Testis (tissue), 3 donors: Measurements from ENCODE around the gene ADNP. TPM values are rescaled to one million over a fixed set of nuclear protein-coding genes. Genes with fewer than 3 reads are reported as not detected.

ENCODE experiments used
- DNase-seq: peaks from one replicate; pipeline ENCODE4 v3.0.0-alpha.2; 2019
- H3K27ac ChIP-seq, 2 donors: fragments of 200-600 bp; sonication (generic); one replicate each; pipeline ENCODE4 v1.5.1; 2019
- H3K27me3 ChIP-seq: fragments of 200-600 bp; sonication (generic); one replicate; pipeline ENCODE4 v1.5.1; 2019
- H3K36me3 ChIP-seq: fragments of 200-600 bp; sonication (generic); one replicate; pipeline ENCODE4 v1.5.1; 2017; ENCODE audit warnings: low read depth; ENCODE audit errors: missing control alignments
- H3K4me1 ChIP-seq: fragments of 200-600 bp; sonication (generic); one replicate; pipeline ENCODE4 v1.5.1; 2019
- H3K4me3 ChIP-seq, 2 donors: fragments of 200-600 bp; sonication (generic); one replicate each; pipeline ENCODE4 v1.5.1; 2017 to 2019
- H3K9me3 ChIP-seq: fragments of 200-600 bp; sonication (generic); one replicate; pipeline ENCODE4 v1.5.1; 2017
- CTCF ChIP-seq, 3 experiments: fragments of 450-650 bp in 2 of 3; fragments of 200-600 bp in 1 of 3; sonication (generic) in 1 of 3; IDR thresholded peaks; one replicate each; pipeline ENCODE4 v1.5.1; 2016 to 2019; ENCODE audit warnings: antibody characterized with exemption in 3 of 3, mild to moderate bottlenecking in 2 of 3, moderate library complexity in 1 of 3
- POLR2A ChIP-seq: fragments of 450-650 bp; IDR thresholded peaks from one replicate; pipeline ENCODE4 v1.6.1; 2017; ENCODE audit warnings: antibody characterized with exemption, mild to moderate bottlenecking, moderate library complexity
- WGBS, 2 donors: methylation state at CpG; one replicate each; pipeline ENCODE4 v1.1.5; 2018; 5-methylcytosine and 5-hydroxymethylcytosine counted together
- intact Hi-C: fragments of 100-400 bp; cut with DNase I; formaldehyde crosslinking; loops from one replicate; pipeline ENCODE4 v1.15.1; 2023; ENCODE audit warnings: low total_unique reads
- polyA plus RNA-seq: library from polyadenylated mRNA; stranded (reverse); fragments of 350-450 nt; fragmentation: Illumina TruSeq; extraction: RNeasy Lipid Tissue Mini Kit (QIAGEN cat#74804); gene quantifications from one replicate; pipeline ENCODE4 v1.2.3, GENCODE V29; 2014; ENCODE audit warnings: low read depth, low replicate concordance; ENCODE audit not compliant: insufficient read depth
- total RNA-seq, 2 donors: library from RNA; depleted of rRNA; stranded (reverse); fragments of >200 nt; gene quantifications; one replicate each; pipeline ENCODE4 v1.2.3, GENCODE V29; 2016

The ADNP gene
- total and polyA plus RNA-seq, 3 donors from 2014 or later = 83.5 to 110 (median 101) TPM

GRCh38 chr20:50953821-50954220 is 22.6 kb upstream of the ADNP start:
- no peaks in the 10 kb centered on the region for H3K27me3 ChIP-seq
- H3K4me3 ChIP-seq = no peak overlapping the region
- DNase-seq = no peak
- intact Hi-C loops = no loop called here
- H3K36me3 ChIP-seq = no peaks in the 10 kb centered on the region
- peaks cover 14% of the 10 kb centered on the region for H3K4me1 ChIP-seq
- no peaks in the 10 kb centered on the region for H3K9me3 ChIP-seq
- TF ChIP-seq POLR2A (no peak), CTCF (IDR thresholded peaks at IDR 0.05) (no peak)
- H3K27ac ChIP-seq = no peak overlapping the region

GRCh38 chr20:50953196-50953595 is 22.0 kb upstream of the ADNP start:
- TF ChIP-seq CTCF (IDR thresholded peaks at IDR 0.05) (no peak), POLR2A (no peak)
- Histone ChIP-seq H3K27ac (no peak overlapping the region), H3K9me3 (no peaks in the 10 kb centered on the region), H3K36me3 (no peaks in the 10 kb centered on the region), H3K4me1 (peaks cover 14% of the 10 kb centered on the region), H3K4me3 (no peak overlapping the region), H3K27me3 (no peaks in the 10 kb centered on the region)
- DNase-seq = no peak
- intact Hi-C loops = no loop called here
- WGBS, 2 donors = 79 to 89% methylated on average over 2 of the region's 2 CpGs

GRCh38 chr20:50948132-50948785 is 17.0 kb upstream of the ADNP start:
- H3K27ac ChIP-seq = no peak overlapping the region
- 85% methylated on average over 4 of the region's 4 CpGs for WGBS, 2 donors

GRCh38 chr20:50943069-50943468 is 11.8 kb upstream of the ADNP start:
- intact Hi-C loops = no loop called here
- H3K27me3 ChIP-seq = no peaks in the 10 kb centered on the region
- H3K36me3 ChIP-seq = no peaks in the 10 kb centered on the region
- H3K27ac ChIP-seq = no peak overlapping the region
- no peaks in the 10 kb centered on the region for H3K9me3 ChIP-seq
- no peak overlapping the region for H3K4me3 ChIP-seq
- 93 to 95% methylated on average over 7 of the region's 7 CpGs for WGBS, 2 donors
- no peak for DNase-seq
- no peak for TF ChIP-seq CTCF (IDR thresholded peaks at IDR 0.05)
- no peak for TF ChIP-seq POLR2A
- H3K4me1 ChIP-seq = no peaks in the 10 kb centered on the region

More at GRCh38 chr20:50948132-50948785, 17.0 kb upstream of the ADNP start:
- DNase-seq = no peak
- no peaks in the 10 kb centered on the region for H3K9me3 ChIP-seq
- H3K27me3 ChIP-seq = no peaks in the 10 kb centered on the region
- H3K4me3 ChIP-seq = no peak overlapping the region
- TF ChIP-seq POLR2A (no peak), CTCF (IDR thresholded peaks at IDR 0.05) (no peak)
- intact Hi-C loops = no loop called here
- H3K36me3 ChIP-seq = no peaks in the 10 kb centered on the region
- H3K4me1 ChIP-seq = no peaks in the 10 kb centered on the region

- Histone ChIP-seq H3K9me3 (no peaks in the 10 kb centered on the region), H3K4me1 (peaks cover 8% of the 10 kb centered on the region), H3K4me3 (no peak overlapping the region), H3K27ac (no peak overlapping the region), H3K27me3 (no peaks in the 10 kb centered on the region), H3K36me3 (no peaks in the 10 kb centered on the region)
- no peak for DNase-seq
- 89 to 94% methylated on average over 1 of the region's 1 CpG for WGBS, 2 donors
- TF ChIP-seq CTCF (IDR thresholded peaks at IDR 0.05) = no peak
- TF ChIP-seq POLR2A = no peak
- intact Hi-C loops = no loop called here
These were observed 2.4 kb upstream of the ADNP start for GRCh38 chr20:50933589-50933988.
